Lower lobe of right lung (tissue), 2 donors: ENCODE results near the gene CDH9. TPM values are rescaled to one million over a fixed set of nuclear protein-coding genes. Genes with fewer than 3 reads are reported as not detected.
"Not testable (repeated sequence)": the region's sequence is repeated elsewhere in the genome, so short reads cannot be mapped to it uniquely, and the experiment has no call there.

Experiments
- ATAC-seq, 2 donors: fragments of 200-7000 bp; cut with Tn5 transposase; one replicate each; pipeline ENCODE4 v1.9.1; 2020 to 2022; ENCODE audit warnings: mild to moderate bottlenecking in 2 of 2, moderate library complexity in 2 of 2
- DNase-seq: peaks from one replicate; pipeline ENCODE4 v3.0.0-alpha.2; 2020
- H3K27ac ChIP-seq: fragments of 200-600 bp; one replicate; pipeline ENCODE4 v1.8.0; 2022
- H3K27me3 ChIP-seq: fragments of 200-600 bp; one replicate; pipeline ENCODE4 v1.8.0; 2022; ENCODE audit warnings: low read depth
- H3K36me3 ChIP-seq: fragments of 200-600 bp; one replicate; pipeline ENCODE4 v1.8.0; 2022; ENCODE audit warnings: mild to moderate bottlenecking
- H3K4me1 ChIP-seq: fragments of 200-600 bp; one replicate; pipeline ENCODE4 v1.8.0; 2022
- H3K4me3 ChIP-seq: fragments of 200-600 bp; one replicate; pipeline ENCODE4 v1.8.0; 2022; ENCODE audit warnings: mild to moderate bottlenecking
- H3K9me3 ChIP-seq: fragments of 200-600 bp; one replicate; pipeline ENCODE4 v1.8.0; 2022
- CTCF ChIP-seq: fragments of 200-600 bp; IDR thresholded peaks from one replicate; pipeline ENCODE4 v1.8.0; 2022; ENCODE audit warnings: antibody characterized with exemption, mild to moderate bottlenecking
- intact Hi-C: fragments of 100-400 bp; cut with DNase I; formaldehyde crosslinking; loops from one replicate; pipeline ENCODE4 v1.11.0; 2022
- total RNA-seq: library from RNA; stranded (reverse); fragmentation: NEBNext Ultra II Directional; extraction: Animal tissue kit (Norgen Biotek cat#: 25700); gene quantifications from one replicate; pipeline ENCODE4 v1.2.1, GENCODE V29; 2021
- donor health status: DM: no; HTN: yes; CAD: no; lungs with severe emphysema.

Gene CDH9
- total RNA-seq, 1 donor from 2014 or later: not detected

- Histone ChIP-seq H3K27ac (no peak overlapping the region), H3K4me1 (no peaks in the 10 kb centered on the region), H3K27me3 (no peaks in the 10 kb centered on the region), H3K4me3 (no peak overlapping the region), H3K36me3 (no peaks in the 10 kb centered on the region), H3K9me3 (no peaks in the 10 kb centered on the region)
- DNase-seq (no peak), ATAC-seq (no peak)
- intact Hi-C loops: no loop called here
- no peak for TF ChIP-seq CTCF
Observed at GRCh38 chr5:26868504-26868903, 169.9 kb downstream of the CDH9 start.

DNA sequence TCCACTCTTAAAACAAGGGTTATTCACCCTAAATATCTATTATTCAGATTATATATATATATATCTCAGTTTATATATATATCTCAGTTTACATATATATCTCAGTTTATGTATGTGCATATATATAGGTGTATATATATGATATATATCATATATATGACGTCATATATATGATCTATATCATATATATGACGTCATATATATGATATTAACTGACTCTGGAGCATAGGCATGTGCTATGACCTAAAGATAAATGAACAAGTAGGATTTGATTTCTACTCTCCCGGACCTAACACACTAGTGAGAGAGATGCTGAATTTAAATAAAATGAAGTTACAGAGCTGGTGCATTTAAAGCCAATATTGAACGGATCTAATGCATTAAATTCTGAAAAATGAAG, 174.3 kb downstream of the CDH9 start:
- Histone ChIP-seq H3K4me1 (no peaks in the 10 kb centered on the region), H3K9me3 (no peaks in the 10 kb centered on the region), H3K27me3 (no peaks in the 10 kb centered on the region), H3K4me3 (no peak overlapping the region), H3K36me3 (no peaks in the 10 kb centered on the region), H3K27ac (no peak overlapping the region)
- no peak for TF ChIP-seq CTCF
- DNase-seq (no peak), ATAC-seq (no peak)
- intact Hi-C loops: no loop called here

- no peak for TF ChIP-seq CTCF
- Histone ChIP-seq H3K4me3 (no peak overlapping the region), H3K4me1 (no peaks in the 10 kb centered on the region), H3K36me3 (no peaks in the 10 kb centered on the region), H3K27me3 (no peaks in the 10 kb centered on the region), H3K27ac (no peak overlapping the region), H3K9me3 (peaks cover 15% of the 10 kb centered on the region)
- DNase-seq (no peak), ATAC-seq (no peak)
- intact Hi-C loops: no loop called here
Observed at GRCh38 chr5:26856238-26856637, 182.1 kb downstream of the CDH9 start.

- H3K27me3 ChIP-seq, DNase-seq, H3K27ac ChIP-seq, H3K4me3 ChIP-seq, intact Hi-C loops, H3K36me3 ChIP-seq, H3K4me1 ChIP-seq, ATAC-seq: not testable (repeated sequence)
- peaks cover 15% of the 10 kb centered on the region for H3K9me3 ChIP-seq
Observed at GRCh38 chr5:26852450-26852849, 185.9 kb downstream of the CDH9 start.

DNA sequence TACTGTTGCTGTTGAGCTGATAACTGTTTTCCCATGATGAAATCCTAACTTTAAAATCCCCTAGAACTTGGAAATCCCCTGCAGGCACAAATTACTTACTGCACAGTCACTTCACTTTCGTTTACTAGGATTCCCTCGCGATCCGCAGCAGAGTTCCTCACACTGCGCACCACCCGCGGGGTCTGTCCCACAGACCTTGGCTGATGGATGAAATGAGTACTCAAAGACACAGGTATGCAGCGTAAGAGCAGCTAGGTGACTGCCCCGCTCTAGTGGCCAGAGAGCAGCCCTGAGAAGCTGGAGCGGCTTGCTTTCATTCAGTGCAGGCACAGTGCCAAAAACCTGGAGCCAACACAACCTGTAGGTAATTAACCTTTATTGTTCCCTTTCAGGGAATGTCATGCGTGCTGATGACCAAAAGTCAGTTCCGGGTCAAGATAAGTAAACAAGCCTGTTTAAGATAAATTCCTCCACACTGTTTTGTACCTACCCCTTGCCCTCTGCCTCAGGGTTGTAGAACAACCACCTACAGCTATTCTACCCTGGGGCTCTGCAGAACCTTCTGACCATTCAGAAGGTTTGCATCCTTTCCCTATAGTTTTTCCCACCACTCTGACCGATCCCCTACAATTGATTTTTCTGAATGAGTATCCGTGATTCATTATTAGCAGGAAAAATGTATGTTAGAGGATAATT, 191.2 kb downstream of the CDH9 start:
- no peak overlapping the region for H3K27ac ChIP-seq
- no peaks in the 10 kb centered on the region for H3K9me3 ChIP-seq
- DNase-seq (no peak), ATAC-seq (no peak)
- no peaks in the 10 kb centered on the region for H3K4me1 ChIP-seq
- no peaks in the 10 kb centered on the region for H3K36me3 ChIP-seq
- intact Hi-C loops: no loop called here
- no peak for TF ChIP-seq CTCF
- no peak overlapping the region for H3K4me3 ChIP-seq
- H3K27me3 ChIP-seq: no peaks in the 10 kb centered on the region

DNA sequence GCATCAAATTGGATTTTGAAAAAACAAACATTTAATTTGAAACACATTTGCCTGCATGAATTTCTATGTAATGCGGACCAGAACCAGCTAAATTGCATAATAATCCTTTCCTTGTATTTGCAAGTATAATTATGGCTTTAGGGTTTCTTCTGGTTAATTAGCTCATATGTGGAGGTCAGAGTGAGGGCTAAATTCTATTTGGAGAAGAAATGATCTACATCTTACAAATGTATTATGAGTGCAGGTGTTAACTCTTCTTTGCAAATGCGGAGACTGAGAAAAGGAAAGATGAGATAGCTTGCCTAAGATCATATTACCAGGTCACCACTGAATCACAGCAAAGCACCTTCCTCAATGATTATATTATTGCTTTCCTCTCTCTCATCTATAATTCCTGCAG, 194.7 kb downstream of the CDH9 start:
- intact Hi-C loops: no loop called here
- Histone ChIP-seq H3K36me3 (no peaks in the 10 kb centered on the region), H3K9me3 (no peaks in the 10 kb centered on the region), H3K4me3 (no peak overlapping the region), H3K27ac (no peak overlapping the region), H3K4me1 (no peaks in the 10 kb centered on the region), H3K27me3 (no peaks in the 10 kb centered on the region)
- no peak for DNase-seq
- no peak for TF ChIP-seq CTCF
- no peak for ATAC-seq
